ENCODE measurements around the gene CYP51A1. TPM values are rescaled to one million over a fixed set of nuclear protein-coding genes. Genes with fewer than 3 reads are reported as not detected.

The CYP51A1 gene
- total and polyA plus RNA-seq, 2 of the 13 experiments (the other 11 are each of a cell fraction or from before 2014, with no cell fraction given), result 15.4 to 260 TPM

DNA sequence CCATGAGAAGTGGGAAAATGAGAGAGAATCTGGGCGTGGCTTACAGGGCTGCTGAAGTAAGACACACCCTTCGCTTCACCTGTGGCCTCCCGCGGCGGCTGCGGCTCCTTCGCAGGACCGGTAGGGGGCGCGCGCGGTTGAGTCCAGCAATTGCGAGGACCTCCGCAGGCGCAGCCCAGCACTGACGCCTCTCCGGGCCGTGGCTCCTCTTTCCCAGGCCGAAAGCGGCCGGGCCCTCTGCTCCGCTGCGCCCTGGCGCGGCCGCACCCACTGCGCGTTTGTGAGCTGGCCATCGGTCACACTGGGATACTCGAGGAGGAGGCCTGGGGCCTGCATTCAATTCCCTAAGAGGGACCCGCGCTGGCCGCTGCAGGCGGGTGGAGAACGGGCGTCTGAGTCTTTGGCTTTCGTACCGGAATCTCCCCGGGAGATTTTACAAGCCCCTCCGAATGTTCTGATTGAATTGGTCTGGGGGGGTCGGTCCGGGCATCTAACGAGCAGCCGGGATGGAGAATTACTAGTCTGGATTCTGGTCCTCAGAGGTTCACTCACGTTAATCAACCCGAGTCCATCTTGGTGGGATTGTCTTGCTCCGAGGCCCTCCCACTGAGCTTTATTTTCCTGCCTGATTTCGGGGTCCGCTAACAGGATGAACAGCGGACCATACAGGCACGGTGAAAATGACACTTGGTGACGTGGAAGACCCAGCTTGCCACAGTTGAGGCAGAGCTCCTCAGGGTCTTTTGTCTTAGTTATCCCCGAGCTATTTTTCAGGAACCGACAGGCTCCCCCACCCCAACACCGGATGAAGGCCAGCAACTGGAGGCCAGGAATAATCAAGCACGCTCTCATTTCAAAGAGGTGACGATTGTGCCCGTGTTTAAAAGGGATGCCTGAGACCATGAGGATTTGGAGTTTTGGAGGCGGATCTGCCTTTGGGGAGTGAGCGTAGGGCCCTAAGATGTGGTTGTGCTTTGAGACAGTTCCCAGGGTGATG is 44.9 kb upstream of the CYP51A1 start, which contains the start of gene LRRD1 (continued):
- TF ChIP-seq, protein P1, sequence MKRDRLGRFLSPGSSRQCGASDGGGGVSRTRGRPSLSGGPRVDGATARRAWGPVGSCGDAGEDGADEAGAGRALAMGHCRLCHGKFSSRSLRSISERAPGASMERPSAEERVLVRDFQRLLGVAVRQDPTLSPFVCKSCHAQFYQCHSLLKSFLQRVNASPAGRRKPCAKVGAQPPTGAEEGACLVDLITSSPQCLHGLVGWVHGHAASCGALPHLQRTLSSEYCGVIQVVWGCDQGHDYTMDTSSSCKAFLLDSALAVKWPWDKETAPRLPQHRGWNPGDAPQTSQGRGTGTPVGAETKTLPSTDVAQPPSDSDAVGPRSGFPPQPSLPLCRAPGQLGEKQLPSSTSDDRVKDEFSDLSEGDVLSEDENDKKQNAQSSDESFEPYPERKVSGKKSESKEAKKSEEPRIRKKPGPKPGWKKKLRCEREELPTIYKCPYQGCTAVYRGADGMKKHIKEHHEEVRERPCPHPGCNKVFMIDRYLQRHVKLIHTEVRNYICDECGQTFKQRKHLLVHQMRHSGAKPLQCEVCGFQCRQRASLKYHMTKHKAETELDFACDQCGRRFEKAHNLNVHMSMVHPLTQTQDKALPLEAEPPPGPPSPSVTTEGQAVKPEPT (CRISPR knock-in tag; IDR thresholded peaks at IDR 0.05; ENCODE audit: low read depth), result no peak
- TF ChIP-seq MLLT10 (CRISPR knock-in tag; IDR thresholded peaks at IDR 0.05) (no peak), CCAR2 (optimal IDR thresholded peaks at IDR 0.05; ENCODE audit: low read depth, low read length) (no peak), KLF6 (CRISPR knock-in tag; IDR thresholded peaks at IDR 0.05) (peak; percentile 65; the same call in 1 of the 2 replicates), ZBTB21 (CRISPR knock-in tag; IDR thresholded peaks at IDR 0.05) (no peak), TOE1 (CRISPR knock-in tag; IDR thresholded peaks at IDR 0.05) (no peak), HMG20B (CRISPR knock-in tag; conservative IDR thresholded peaks at IDR 0.05) (no peak), ZNF225 (CRISPR knock-in tag; IDR thresholded peaks at IDR 0.05) (no peak), ZNF839 (CRISPR knock-in tag; IDR thresholded peaks at IDR 0.05; ENCODE audit: borderline replicate concordance) (no peak), LCORL (IDR thresholded peaks at IDR 0.05) (no peak), LCORL (CRISPR knock-in tag; IDR thresholded peaks at IDR 0.05) (peak; percentile 71), ZNF563 (CRISPR knock-in tag; IDR thresholded peaks at IDR 0.05) (no peak), ISX (CRISPR knock-in tag; conservative IDR thresholded peaks at IDR 0.05) (no peak), PAWR (CRISPR knock-in tag; IDR thresholded peaks at IDR 0.05; ENCODE audit: borderline replicate concordance) (no peak), TOPORS (CRISPR knock-in tag; IDR thresholded peaks at IDR 0.05) (0 out of 2 replicates have a peak, but pooled peaks have one; percentile 29), ZNF33A (CRISPR knock-in tag; IDR thresholded peaks at IDR 0.05; ENCODE audit: borderline replicate concordance) (no peak), IRX3 (CRISPR knock-in tag; IDR thresholded peaks at IDR 0.05; ENCODE audit: borderline replicate concordance, low read depth) (no peak), SIX4 (CRISPR knock-in tag; IDR thresholded peaks at IDR 0.05) (no peak), PHF5A (CRISPR knock-in tag; IDR thresholded peaks at IDR 0.05; ENCODE audit: low read depth, unreplicated experiment) (no peak), TCF12 (IDR thresholded peaks at IDR 0.05) (no peak), TCF12 (CRISPR knock-in tag; IDR thresholded peaks at IDR 0.05) (no peak)
- TF ChIP-seq, protein P2, sequence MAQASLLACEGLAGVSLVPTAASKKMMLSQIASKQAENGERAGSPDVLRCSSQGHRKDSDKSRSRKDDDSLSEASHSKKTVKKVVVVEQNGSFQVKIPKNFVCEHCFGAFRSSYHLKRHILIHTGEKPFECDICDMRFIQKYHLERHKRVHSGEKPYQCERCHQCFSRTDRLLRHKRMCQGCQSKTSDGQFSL (CRISPR knock-in tag; IDR thresholded peaks at IDR 0.05), result no peak
- TF ChIP-seq, protein P3, sequence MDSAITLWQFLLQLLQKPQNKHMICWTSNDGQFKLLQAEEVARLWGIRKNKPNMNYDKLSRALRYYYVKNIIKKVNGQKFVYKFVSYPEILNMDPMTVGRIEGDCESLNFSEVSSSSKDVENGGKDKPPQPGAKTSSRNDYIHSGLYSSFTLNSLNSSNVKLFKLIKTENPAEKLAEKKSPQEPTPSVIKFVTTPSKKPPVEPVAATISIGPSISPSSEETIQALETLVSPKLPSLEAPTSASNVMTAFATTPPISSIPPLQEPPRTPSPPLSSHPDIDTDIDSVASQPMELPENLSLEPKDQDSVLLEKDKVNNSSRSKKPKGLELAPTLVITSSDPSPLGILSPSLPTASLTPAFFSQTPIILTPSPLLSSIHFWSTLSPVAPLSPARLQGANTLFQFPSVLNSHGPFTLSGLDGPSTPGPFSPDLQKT (CRISPR knock-in tag; IDR thresholded peaks at IDR 0.05; ENCODE audit: borderline replicate concordance), result no peak
- TF ChIP-seq, protein P4, sequence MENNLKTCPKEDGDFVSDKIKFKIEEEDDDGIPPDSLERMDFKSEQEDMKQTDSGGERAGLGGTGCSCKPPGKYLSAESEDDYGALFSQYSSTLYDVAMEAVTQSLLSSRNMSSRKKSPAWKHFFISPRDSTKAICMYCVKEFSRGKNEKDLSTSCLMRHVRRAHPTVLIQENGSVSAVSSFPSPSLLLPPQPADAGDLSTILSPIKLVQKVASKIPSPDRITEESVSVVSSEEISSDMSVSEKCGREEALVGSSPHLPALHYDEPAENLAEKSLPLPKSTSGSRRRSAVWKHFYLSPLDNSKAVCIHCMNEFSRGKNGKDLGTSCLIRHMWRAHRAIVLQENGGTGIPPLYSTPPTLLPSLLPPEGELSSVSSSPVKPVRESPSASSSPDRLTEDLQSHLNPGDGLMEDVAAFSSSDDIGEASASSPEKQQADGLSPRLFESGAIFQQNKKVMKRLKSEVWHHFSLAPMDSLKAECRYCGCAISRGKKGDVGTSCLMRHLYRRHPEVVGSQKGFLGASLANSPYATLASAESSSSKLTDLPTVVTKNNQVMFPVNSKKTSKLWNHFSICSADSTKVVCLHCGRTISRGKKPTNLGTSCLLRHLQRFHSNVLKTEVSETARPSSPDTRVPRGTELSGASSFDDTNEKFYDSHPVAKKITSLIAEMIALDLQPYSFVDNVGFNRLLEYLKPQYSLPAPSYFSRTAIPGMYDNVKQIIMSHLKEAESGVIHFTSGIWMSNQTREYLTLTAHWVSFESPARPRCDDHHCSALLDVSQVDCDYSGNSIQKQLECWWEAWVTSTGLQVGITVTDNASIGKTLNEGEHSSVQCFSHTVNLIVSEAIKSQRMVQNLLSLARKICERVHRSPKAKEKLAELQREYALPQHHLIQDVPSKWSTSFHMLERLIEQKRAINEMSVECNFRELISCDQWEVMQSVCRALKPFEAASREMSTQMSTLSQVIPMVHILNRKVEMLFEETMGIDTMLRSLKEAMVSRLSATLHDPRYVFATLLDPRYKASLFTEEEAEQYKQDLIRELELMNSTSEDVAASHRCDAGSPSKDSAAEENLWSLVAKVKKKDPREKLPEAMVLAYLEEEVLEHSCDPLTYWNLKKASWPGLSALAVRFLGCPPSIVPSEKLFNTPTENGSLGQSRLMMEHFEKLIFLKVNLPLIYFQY (CRISPR knock-in tag; IDR thresholded peaks at IDR 0.05; ENCODE audit: borderline replicate concordance), result peak; percentile 80

All from HepG2 (cell line).